Measurements from ENCODE around the gene RPL37A.

RPL37A gene

GRCh38 chr2:216491793-216492596, 6.6 kb upstream of the RPL37A start:
- DNase-seq = no peak

DNA sequence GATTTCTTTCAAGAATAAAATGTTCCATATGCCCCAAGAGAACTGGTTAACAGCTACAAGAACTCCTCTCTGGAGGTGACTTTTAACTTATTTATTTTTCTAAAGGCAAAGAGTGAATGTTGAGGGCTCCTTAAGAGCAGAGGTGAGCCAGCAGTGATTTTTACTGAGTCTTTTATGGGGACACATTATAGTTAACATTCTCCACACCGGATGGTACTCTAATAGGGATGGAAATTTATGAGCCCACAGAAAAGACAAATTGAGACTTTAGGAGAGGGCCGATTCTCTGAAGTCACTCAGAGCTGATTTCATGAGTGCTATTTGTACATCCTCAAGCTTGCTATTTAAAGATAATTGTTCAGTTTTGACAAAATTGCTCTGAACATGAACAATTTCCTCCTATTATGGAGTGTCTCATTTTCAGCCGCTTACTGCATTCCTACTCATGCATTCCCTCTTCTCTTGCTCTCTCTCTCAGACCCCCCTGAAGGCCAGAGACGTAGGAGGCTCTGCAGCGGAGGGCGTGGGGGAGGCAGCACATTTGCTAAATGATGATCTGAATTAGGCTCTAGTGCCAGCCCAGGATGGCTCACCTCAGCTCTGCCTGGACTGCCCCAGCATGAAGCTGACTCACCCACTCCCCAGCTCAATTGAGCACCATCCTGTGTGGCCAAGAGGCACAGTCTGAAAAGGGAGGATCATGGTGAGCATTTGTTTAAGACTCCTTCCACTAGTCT, 5.9 kb upstream of the RPL37A start:
- no peak for DNase-seq

GRCh38 chr2:216493334-216493685, 5.3 kb upstream of the RPL37A start:
- no peak for DNase-seq

DNA sequence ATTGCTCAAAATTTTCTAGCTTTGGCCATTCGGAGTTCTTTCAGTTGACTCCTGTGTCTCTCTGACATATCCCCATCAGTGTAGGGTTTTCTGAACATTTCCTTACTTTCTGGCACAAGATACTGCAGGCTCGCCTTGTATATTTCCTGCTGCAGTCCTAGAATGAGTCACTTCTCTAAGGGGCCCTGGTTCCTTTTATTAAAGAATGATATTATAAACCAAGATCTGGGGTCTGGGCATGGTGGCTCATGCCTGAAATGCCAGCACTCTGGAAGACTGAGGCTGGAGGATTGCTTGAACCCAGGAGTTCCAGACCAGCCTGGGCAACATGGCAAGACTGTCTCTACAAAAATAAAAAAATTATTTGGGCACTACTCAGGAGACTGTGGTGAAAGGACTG, 3.0 kb upstream of the RPL37A start:
- no peak for DNase-seq

DNA sequence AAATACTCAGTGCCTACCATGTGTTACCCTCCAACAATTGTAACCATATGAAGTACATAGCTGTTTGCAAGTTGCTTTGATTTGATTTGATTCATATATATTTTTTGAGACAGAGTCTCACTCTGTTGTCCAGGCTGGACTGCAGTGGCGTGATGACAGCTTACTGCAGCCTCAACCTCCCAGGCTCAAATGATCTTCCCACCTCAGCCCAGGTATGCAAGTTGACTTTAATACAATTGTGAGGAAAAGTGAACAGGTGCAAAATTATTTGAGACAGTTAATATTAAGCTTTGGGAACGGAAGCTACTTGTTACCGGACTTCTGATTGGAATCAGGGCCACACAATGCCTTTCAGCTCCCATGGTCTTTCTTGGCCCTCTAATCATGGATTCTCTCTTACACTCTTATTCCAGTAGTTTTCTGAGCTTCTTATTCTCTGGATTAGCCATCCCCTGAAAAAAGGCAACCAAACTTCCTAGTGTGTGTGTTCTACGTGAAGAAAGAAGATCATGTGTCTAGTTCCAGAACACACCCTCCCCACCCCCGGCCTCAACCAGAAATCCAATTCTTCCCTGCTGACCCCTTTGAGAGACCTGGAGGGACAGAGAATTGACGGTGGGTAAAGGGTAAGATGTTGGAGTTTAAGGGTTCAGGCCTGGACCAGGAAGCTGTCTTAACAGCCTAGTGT, 1.1 kb upstream of the RPL37A start:
- DNase-seq = no peak

GRCh38 chr2:216498070-216498378, 620 bp upstream of the RPL37A start:
- no peak for DNase-seq

GRCh38 chr2:216499641-216500218, 1.1 kb downstream of the RPL37A start:
- no peak for DNase-seq

- DNase-seq = no peak
Observed at GRCh38 chr2:216500572-216500971, 1.9 kb downstream of the RPL37A start.

DNA sequence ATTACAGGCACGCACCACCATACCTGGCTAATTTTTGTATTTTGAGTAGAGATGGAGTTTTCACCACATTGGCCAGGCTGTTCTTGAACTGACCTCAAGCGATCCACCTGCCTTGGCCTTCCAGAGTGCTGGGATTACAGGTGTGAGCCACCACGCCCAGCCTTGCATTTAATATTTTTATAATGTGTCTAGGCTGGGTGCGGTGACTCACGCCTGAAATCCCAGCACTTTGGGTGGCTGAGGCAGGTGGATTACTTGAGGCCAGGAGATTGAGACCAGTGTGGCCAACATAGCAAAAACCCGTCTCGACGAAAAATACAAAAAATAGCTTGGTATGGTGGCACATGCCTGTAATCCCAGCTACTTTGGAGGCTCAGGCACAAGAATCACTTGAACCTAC, 3.2 kb downstream of the RPL37A start:
- DNase-seq = no peak

- no peak for DNase-seq
Observed at GRCh38 chr2:216502381-216503158, 3.9 kb downstream of the RPL37A start.

- no peak for DNase-seq
Observed at GRCh38 chr2:216503159-216503629, 4.5 kb downstream of the RPL37A start.

GRCh38 chr2:216503697-216504375, 5.2 kb downstream of the RPL37A start:
- no peak for DNase-seq

GRCh38 chr2:216504376-216504762, 5.7 kb downstream of the RPL37A start:
- DNase-seq = no peak

DNA sequence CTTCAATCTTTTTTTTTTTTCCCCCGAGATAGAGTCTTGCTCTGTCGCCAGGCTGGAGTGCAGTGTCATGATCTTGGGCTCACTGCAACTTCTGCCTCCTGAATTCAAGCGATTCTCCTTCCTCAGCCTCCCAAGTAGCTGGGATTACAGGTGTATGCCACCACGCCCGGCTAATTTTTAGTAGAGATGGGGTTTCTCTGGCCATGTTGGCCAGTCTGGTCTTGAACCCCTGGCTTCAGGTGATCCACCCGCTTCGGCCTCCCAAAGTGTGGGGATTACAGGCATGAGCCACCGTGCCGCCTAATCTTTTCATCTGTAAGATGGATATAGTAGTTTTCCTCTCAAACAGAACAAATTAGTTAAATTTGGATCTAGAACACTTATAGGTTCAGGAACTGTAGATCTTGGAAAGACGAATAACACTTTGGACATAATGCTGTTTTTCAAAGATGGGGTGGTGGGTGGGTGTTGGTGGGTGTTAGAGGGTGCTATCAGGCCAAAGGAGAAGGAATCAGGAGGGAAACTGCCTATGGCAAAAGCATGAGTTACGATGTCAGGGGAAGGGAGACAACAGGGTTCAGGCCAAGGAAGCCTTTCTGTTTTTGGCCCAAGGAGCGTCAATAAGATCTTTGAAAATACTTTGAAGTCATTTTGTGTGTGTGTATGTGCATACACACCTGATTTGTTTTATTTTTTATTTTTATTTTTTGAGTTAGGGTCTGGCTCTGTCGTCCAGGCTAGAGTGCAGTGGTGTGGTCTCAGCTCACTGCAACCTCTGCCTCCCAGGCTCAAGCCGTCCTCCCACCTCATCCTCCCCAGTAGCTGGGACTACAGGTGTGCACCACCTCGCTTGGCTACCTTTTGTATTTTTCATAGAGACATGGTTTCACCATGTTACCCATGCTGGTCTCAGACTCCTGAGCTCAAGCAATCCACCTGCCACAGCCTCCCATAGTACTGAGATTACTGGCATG, 6.8 kb downstream of the RPL37A start:
- no peak for DNase-seq

DNA sequence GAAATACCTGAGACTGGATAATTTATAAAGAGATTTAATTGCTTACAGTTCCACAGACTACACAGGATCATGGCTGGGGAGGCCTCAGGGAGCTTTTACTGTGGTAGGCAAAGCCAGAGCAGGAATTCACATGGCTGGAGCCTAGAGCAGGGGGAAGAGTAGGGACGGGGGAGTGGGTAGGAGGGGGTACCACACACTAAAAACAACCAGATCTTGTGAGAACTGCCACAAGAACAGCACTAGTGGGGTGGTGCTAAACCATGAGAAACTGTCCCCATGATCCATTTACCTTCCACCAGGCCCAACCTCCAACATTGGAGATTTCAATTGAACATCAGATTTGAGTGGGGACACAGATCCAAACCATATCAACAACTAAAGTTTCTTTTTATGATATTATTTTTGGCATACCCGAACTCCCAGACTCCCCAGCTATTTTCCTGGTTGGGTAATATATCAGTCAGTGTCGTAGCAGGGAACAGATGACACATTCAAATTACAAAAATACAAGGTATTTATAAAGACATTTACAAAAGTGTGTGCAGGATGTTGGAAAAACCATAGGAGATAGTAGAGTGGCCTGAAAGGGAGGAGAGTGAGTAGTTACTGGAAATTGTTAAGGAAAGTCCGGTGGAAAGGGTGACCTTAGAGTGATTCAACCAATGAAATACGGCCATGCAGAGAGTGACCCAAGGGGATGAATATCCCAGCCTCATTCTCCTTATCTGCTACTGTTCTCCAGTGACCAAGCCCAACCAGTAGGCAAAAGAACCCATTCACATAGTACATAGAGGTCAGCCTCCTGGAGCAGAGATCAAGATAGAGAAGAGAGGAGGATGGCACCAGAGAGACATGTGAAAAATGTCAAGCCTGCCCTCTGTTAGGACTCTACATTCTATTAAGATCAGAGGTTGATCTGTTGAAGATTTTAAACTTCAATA, 8.8 kb downstream of the RPL37A start:
- DNase-seq = no peak

GRCh38 chr2:216508229-216508628, 9.6 kb downstream of the RPL37A start:
- DNase-seq = no peak

DNA sequence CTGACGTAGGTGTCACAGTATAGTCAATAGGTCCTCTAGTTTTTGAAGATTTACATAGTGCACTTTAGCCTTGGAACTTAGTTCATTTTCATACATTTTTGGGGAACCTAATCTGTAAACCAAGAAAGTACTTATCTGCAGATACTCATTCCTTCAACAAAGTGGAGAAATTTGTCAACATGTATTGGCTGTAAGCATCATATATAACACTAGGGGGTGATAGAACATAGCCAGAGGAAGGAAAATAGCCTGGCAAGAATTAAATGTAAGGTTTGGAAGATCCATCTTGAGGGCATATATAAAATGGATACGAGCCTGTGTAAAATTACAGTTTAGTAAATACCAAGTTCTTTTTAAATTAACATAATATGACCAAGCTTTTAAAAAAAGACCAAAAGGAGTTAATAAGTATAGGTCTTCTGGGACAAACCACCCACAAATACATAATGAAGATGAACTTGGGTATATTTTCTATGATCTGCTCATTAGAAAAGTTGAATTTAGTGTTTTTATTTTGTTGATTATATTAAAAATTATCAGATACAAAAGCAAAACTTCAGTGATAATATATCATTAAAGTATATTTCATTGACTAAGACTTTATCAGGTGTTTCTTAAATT, 18.2 kb downstream of the RPL37A start:
- no peak for DNase-seq

DNA sequence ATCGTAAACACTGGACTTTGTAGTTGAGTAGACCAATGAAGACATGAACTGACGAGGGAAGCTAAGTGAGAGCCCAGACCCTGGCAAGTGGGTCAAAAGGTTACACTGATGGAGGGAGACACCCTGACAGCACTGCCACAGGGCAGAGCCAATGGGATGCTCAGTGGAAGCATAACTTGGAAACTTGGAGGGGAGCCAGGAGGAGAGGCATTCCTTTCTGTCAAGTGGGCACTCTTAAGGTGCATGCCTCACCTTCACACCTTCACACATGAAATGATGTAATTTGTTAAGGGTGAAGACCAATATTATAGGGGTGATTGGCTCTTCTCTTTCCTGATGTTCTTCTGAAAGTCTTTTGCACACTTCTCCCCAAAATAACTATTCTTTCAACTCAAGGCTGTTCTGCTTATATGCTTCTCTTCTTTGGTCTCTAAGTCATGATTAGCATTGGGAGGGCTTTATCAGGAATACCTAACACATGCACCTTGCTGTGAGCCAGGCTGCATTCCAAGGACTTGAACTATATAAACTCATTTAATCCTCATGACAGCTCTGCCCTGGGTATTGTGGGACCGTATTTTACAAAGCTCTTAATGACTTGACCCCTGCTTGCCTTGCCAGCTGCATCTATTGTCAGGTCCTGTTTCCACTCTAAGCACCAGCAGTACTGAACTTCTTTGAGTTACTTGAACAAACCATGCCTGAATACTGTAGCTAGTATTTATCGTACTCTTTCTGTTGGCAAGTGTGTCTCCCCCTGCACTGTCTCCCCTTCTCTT, 19.0 kb downstream of the RPL37A start:
- no peak for DNase-seq

Measured in activated CD4-positive, alpha-beta T cell treated with anti-CD3 and anti-CD28 coated beads for 48 hours (primary cell).